ENCODE measurements around the gene RNF13.

- TF ChIP-seq CTCF (IDR thresholded peaks at IDR 0.05) (no peak), TCF7L2 (IDR thresholded peaks at IDR 0.05; ENCODE audit: low read depth, low read length) (no peak)
These were observed 42.8 kb upstream of the RNF13 start for GRCh38 chr3:149770246-149770645.

All from Panc1 (cell line).